Fibroblast of villous mesenchyme (primary cell): ENCODE measurements around the gene TBC1D5. TPM values are rescaled to one million over a fixed set of nuclear protein-coding genes. Genes with fewer than 3 reads are reported as not detected.
"Not testable (repeated sequence)": the region's sequence is repeated elsewhere in the genome, so short reads cannot be mapped to it uniquely, and the experiment has no call there.

Source experiments
- DNase-seq: peaks from one replicate; pipeline ENCODE4 v3.0.0-alpha.2; 2010; ENCODE audit warnings: low read depth
- H3K4me3 ChIP-seq: 2 replicates; pipeline ENCODE4 v1.5.1; 2011; ENCODE audit warnings: low read depth, mild to moderate bottlenecking, low read length
- CTCF ChIP-seq: IDR thresholded peaks from 2 replicates; pipeline ENCODE4 v1.5.1; 2012; ENCODE audit warnings: low read depth, mild to moderate bottlenecking, low read length; ENCODE audit not compliant: insufficient read depth
- total RNA-seq: library from RNA; depleted of rRNA; stranded (reverse); fragments of >200 nt; gene quantifications from 2 replicates; pipeline ENCODE4 v1.2.3, GENCODE V29; 2012

TBC1D5 gene
- total RNA-seq, 1 donor: 107 TPM

DNA sequence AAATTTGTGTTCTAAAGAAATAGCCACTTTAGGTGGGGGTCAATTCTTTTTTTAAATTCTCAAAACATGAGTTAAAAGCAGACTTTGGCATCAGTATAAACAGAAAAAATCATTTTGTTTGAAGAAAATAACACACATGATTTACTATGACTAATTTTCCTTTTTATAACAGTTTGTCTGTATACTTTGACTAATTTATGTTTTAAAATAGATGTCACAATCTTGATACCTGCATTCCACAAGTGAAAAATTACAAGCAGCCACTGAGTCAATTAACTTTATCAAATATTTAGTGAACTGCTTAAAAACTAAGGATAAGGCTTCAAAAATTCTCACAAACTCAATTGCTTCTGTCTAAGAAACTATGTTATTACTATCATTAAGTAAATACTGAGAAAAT is 235.0 kb downstream of the TBC1D5 start:
- no peak for DNase-seq
- TF ChIP-seq CTCF: no peak
- H3K4me3 ChIP-seq: no peak overlapping the region

- no peak for TF ChIP-seq CTCF
- DNase-seq: peak; percentile 12
- H3K4me3 ChIP-seq: no peak overlapping the region
These were observed 236.6 kb downstream of the TBC1D5 start for GRCh38 chr3:17505856-17506255.

- TF ChIP-seq CTCF: no peak
- no peak for DNase-seq
- H3K4me3 ChIP-seq: no peak overlapping the region
These were observed 240.7 kb downstream of the TBC1D5 start for GRCh38 chr3:17501745-17502144.

- DNase-seq: no peak
- H3K4me3 ChIP-seq: no peak overlapping the region
- no peak for TF ChIP-seq CTCF
These were observed 241.8 kb downstream of the TBC1D5 start for GRCh38 chr3:17500618-17501017.

- peak; percentile 7 for DNase-seq
- no peak overlapping the region for H3K4me3 ChIP-seq
- no peak for TF ChIP-seq CTCF
These were observed 248.2 kb downstream of the TBC1D5 start for GRCh38 chr3:17494117-17494809.

DNA sequence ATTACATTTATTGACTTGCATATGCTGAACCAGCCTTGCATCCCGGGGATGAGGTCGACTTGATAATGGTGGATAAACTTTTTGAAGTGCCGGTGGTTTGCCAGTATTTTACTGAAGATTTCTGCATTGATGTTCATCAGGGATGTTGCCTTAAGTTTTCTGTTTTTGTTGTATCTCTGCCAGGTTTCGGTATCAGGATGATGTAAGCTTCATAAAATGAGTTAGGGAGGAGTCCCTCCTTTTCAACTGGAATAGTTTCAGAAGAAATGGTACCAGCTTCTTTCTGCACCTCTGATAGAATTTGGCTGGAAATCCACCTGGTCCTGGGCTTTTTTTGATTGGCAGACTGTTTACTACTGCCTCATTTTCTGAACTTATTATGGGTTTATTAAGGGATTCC is 250.8 kb downstream of the TBC1D5 start:
- DNase-seq: peak; percentile 86
- no peak overlapping the region for H3K4me3 ChIP-seq
- no peak for TF ChIP-seq CTCF

DNA sequence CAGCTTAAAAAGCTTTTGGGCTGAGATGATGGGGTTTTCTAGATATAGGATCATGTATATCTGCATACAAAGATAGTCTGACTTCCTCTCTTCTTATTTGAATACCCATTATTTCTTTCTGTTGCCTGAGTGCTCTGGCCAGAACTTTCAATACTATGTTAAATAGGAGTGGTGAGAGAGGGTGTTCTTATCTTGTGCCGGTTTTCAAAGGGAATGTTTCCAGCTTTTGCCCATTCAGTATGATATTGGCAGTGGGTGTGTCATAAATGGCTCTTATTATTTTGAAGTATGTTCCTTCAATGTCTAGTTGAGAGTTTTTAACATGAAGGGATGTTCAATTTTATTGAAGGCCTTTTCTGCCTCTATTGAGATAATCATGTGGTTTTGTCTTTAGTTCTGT is 251.2 kb downstream of the TBC1D5 start:
- H3K4me3 ChIP-seq, DNase-seq: not testable (repeated sequence)
